Kasumi-1 (cell line): ENCODE measurements around the gene MRPL38.

Experiments
- DNase-seq, 2 experiments: peaks; one replicate each; lab custom pipeline; 2025; lab: John Stamatoyannopoulos, UW

Gene MRPL38

GRCh38 chr17:75904749-75905521 is at the start of gene MRPL38:
MRPL38 (minus strand) TSS chr17:75904884; CDS start chr17:75904875, 9 bp downstream.
- DNase-seq = peak; percentile 97

- no peak for DNase-seq
These were observed 46.3 kb upstream of the MRPL38 start for GRCh38 chr17:75950855-75951554.

GRCh38 chr17:75950421-75950820 is 45.7 kb upstream of the MRPL38 start:
- DNase-seq = no peak

GRCh38 chr17:75945211-75945610 is 40.5 kb upstream of the MRPL38 start:
- DNase-seq = no peak

GRCh38 chr17:75943491-75943890 is 38.8 kb upstream of the MRPL38 start:
- DNase-seq = no peak

- DNase-seq = no peak
These were observed 37.8 kb upstream of the MRPL38 start for GRCh38 chr17:75942473-75942872.

GRCh38 chr17:75941442-75941819 is 36.7 kb upstream of the MRPL38 start:
- no peak for DNase-seq

- DNase-seq = peak; percentile 98
These were observed 36.2 kb upstream of the MRPL38 start, which contains the start of gene FBF1 for GRCh38 chr17:75940727-75941441. FBF1 (minus strand) TSS chr17:75941042; CDS start chr17:75938149, 2,893 bp downstream.

- no peak for DNase-seq
These were observed 33.0 kb upstream of the MRPL38 start for GRCh38 chr17:75937652-75938051.

GRCh38 chr17:75933808-75934207 is 29.1 kb upstream of the MRPL38 start:
- no peak for DNase-seq

- no peak for DNase-seq
These were observed 28.2 kb upstream of the MRPL38 start for GRCh38 chr17:75932852-75933251.

- DNase-seq = no peak
These were observed 26.4 kb upstream of the MRPL38 start for GRCh38 chr17:75931062-75931461.

GRCh38 chr17:75927286-75927922 is 22.7 kb upstream of the MRPL38 start:
- DNase-seq = peak; percentile 28 to 45

- no peak for DNase-seq
These were observed 21.8 kb upstream of the MRPL38 start for GRCh38 chr17:75926456-75926855.

GRCh38 chr17:75925912-75926311 is 21.2 kb upstream of the MRPL38 start:
- DNase-seq = no peak

GRCh38 chr17:75925103-75925502 is 20.4 kb upstream of the MRPL38 start:
- DNase-seq = no peak

GRCh38 chr17:75922963-75923874 is 18.5 kb upstream of the MRPL38 start:
- DNase-seq = no peak

GRCh38 chr17:75922173-75922961 is 17.7 kb upstream of the MRPL38 start:
- no peak for DNase-seq

GRCh38 chr17:75921596-75921995 is 16.9 kb upstream of the MRPL38 start:
- DNase-seq = no peak

GRCh38 chr17:75920045-75920560 is 15.4 kb upstream of the MRPL38 start:
- no peak for DNase-seq
